Nephron progenitor cell (in vitro differentiated cells): ENCODE data around the gene MXI1.

Source experiments
- DNase-seq: peaks from one replicate; pipeline ENCODE4 v3.0.0; 2021
- H3K27ac Mint-ChIP-seq: 2 replicates; pipeline ENCODE4 v1.8.0; 2021; ENCODE audit warnings: mild to moderate bottlenecking, moderate library complexity, mixed read lengths
- H3K27me3 Mint-ChIP-seq: 2 replicates; pipeline ENCODE4 v1.8.0; 2021; ENCODE audit warnings: mild to moderate bottlenecking, low read depth, mixed read lengths; ENCODE audit not compliant: poor library complexity
- H3K36me3 Mint-ChIP-seq: 2 replicates; pipeline ENCODE4 v1.8.0; 2021; ENCODE audit warnings: low read depth, mixed read lengths
- H3K4me1 Mint-ChIP-seq: 2 replicates; pipeline ENCODE4 v1.8.0; 2021; ENCODE audit warnings: mixed read lengths
- H3K4me3 Mint-ChIP-seq: 2 replicates; pipeline ENCODE4 v1.8.0; 2021; ENCODE audit warnings: mild to moderate bottlenecking, moderate library complexity, mixed read lengths
- H3K9me3 Mint-ChIP-seq: 2 replicates; pipeline ENCODE4 v1.8.0; 2021; ENCODE audit warnings: mild to moderate bottlenecking, moderate library complexity, mixed read lengths
- CTCF ChIP-seq: fragments of 200-600 bp; sonication (generic); IDR thresholded peaks from 2 replicates; pipeline ENCODE4 v1.5.0; 2021; ENCODE audit warnings: antibody characterized with exemption

The MXI1 gene

GRCh38 chr10:110221044-110221720 lies 13.8 kb downstream of the MXI1 start:
- DNase-seq: no peak
- Mint-ChIP-seq H3K9me3 (no peaks in the 10 kb centered on the region), H3K36me3 (peaks cover 18% of the 10 kb centered on the region), H3K27ac (no peak overlapping the region), H3K27me3 (peaks cover 23% of the 10 kb centered on the region), H3K4me3 (peak overlapping the region; percentile 73), H3K4me1 (peaks cover 56% of the 10 kb centered on the region)
- no peak for TF ChIP-seq CTCF

- DNase-seq: peak; percentile 59
- TF ChIP-seq CTCF: no peak
- peaks cover 17% of the 10 kb centered on the region for H3K36me3 Mint-ChIP-seq
- peaks cover 23% of the 10 kb centered on the region for H3K27me3 Mint-ChIP-seq
- peak overlapping the region; percentile 83 for H3K27ac Mint-ChIP-seq
- no peaks in the 10 kb centered on the region for H3K9me3 Mint-ChIP-seq
- H3K4me1 Mint-ChIP-seq: peaks cover 56% of the 10 kb centered on the region
- peak overlapping the region; percentile 73 for H3K4me3 Mint-ChIP-seq
Observed at GRCh38 chr10:110221721-110222261, 14.4 kb downstream of the MXI1 start.

- H3K4me3 Mint-ChIP-seq: no peak overlapping the region
- no peaks in the 10 kb centered on the region for H3K9me3 Mint-ChIP-seq
- H3K36me3 Mint-ChIP-seq: peaks cover 12% of the 10 kb centered on the region
- DNase-seq: no peak
- H3K27ac Mint-ChIP-seq: no peak overlapping the region
- peaks cover 24% of the 10 kb centered on the region for H3K27me3 Mint-ChIP-seq
- TF ChIP-seq CTCF: no peak
- peaks cover 52% of the 10 kb centered on the region for H3K4me1 Mint-ChIP-seq
Observed at GRCh38 chr10:110222641-110223297, 15.4 kb downstream of the MXI1 start.

GRCh38 chr10:110223298-110223925 lies 16.0 kb downstream of the MXI1 start:
- H3K4me3 Mint-ChIP-seq: peak overlapping the region; percentile 28
- H3K9me3 Mint-ChIP-seq: no peaks in the 10 kb centered on the region
- no peak overlapping the region for H3K27ac Mint-ChIP-seq
- TF ChIP-seq CTCF: no peak
- peaks cover 56% of the 10 kb centered on the region for H3K4me1 Mint-ChIP-seq
- DNase-seq: no peak
- H3K36me3 Mint-ChIP-seq: peaks cover 16% of the 10 kb centered on the region
- H3K27me3 Mint-ChIP-seq: peaks cover 28% of the 10 kb centered on the region

GRCh38 chr10:110224992-110225391 lies 17.6 kb downstream of the MXI1 start:
- peaks cover 26% of the 10 kb centered on the region for H3K36me3 Mint-ChIP-seq
- no peak for TF ChIP-seq CTCF
- H3K27me3 Mint-ChIP-seq: peaks cover 30% of the 10 kb centered on the region
- no peak overlapping the region for H3K27ac Mint-ChIP-seq
- H3K4me1 Mint-ChIP-seq: peaks cover 48% of the 10 kb centered on the region
- H3K9me3 Mint-ChIP-seq: no peaks in the 10 kb centered on the region
- no peak for DNase-seq
- H3K4me3 Mint-ChIP-seq: peak overlapping the region; percentile 80
